Activated naive CD4-positive, alpha-beta T cell treated with anti-CD3 and anti-CD28 coated beads, Interleukin-2, amount 10 ng/mL, durations not matched to agents 7 days and 5 days (primary cell): ENCODE results near the gene TMEM135.

ENCODE experiments used
- CTCF ChIA-PET: fragments of 350-600 bp; sonication (Branson Sonifier 250); formaldehyde crosslinking; loops from one replicate; lab custom pipeline; 2021; ENCODE audit warnings: antibody characterized with exemption; lab: Charles Lee
- DNase-seq: peaks from one replicate; pipeline ENCODE4 v3.0.0-alpha.2; 2020
- H3K27ac Mint-ChIP-seq: one replicate; pipeline ENCODE4 v1.8.0; 2021; ENCODE audit warnings: mild to moderate bottlenecking, moderate library complexity, mixed read lengths
- H3K27me3 Mint-ChIP-seq: one replicate; pipeline ENCODE4 v1.8.0; 2021; ENCODE audit warnings: mild to moderate bottlenecking, mixed read lengths
- H3K36me3 Mint-ChIP-seq: one replicate; pipeline ENCODE4 v1.8.0; 2021; ENCODE audit warnings: mixed read lengths
- H3K4me1 Mint-ChIP-seq: one replicate; pipeline ENCODE4 v1.8.0; 2021; ENCODE audit warnings: mixed read lengths
- H3K4me3 Mint-ChIP-seq: one replicate; pipeline ENCODE4 v1.8.0; 2021; ENCODE audit warnings: mild to moderate bottlenecking, moderate library complexity, mixed read lengths
- H3K9me3 Mint-ChIP-seq: one replicate; pipeline ENCODE4 v1.8.0; 2021; ENCODE audit warnings: mixed read lengths

TMEM135 gene

DNA sequence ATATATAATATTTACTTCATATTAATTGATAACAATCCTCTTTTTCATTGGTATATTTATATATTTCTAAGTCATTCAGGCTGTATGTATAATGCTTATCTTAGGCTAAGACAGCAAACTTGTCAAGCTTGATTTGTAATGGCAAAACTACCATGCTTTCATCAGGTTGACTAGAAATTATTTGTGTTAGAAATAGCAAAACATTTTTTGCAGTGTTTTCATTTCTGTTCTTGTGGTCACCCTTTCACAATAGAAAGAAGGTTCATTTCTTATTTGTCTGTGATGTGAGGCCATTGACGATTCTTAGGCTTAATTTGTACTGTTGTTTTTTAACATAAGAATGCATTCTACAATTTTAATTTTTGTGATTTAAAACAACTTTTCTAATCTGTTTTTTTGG, 197.6 kb downstream of the TMEM135 start:
- H3K36me3 Mint-ChIP-seq: peaks cover 16% of the 10 kb centered on the region
- H3K4me3 Mint-ChIP-seq: no peak overlapping the region
- no peaks in the 10 kb centered on the region for H3K4me1 Mint-ChIP-seq
- CTCF ChIA-PET: no interaction called here
- H3K27ac Mint-ChIP-seq: no peak overlapping the region
- no peaks in the 10 kb centered on the region for H3K27me3 Mint-ChIP-seq
- DNase-seq: no peak
- H3K9me3 Mint-ChIP-seq: peaks cover 13% of the 10 kb centered on the region

DNA sequence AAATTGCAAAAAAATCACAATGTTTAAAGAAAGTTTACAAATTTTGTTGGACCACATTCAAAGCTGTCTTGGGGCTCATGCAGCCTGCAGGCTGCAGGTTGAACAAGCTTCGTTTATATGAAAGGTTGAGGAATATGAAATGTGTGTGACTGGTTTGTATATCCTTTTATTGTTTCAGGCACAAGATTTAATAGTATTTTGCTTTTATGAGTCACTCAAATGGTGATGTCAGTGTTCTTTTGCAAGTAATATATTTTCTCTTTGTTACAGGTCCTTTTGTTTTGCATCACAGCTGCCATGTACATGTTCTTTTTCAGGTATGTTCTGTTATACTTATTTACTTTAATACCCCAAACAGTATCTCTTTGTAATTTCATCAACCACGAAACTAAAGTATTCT, 198.6 kb downstream of the TMEM135 start:
- no peak for DNase-seq
- H3K4me3 Mint-ChIP-seq: no peak overlapping the region
- H3K27me3 Mint-ChIP-seq: no peaks in the 10 kb centered on the region
- peaks cover 11% of the 10 kb centered on the region for H3K36me3 Mint-ChIP-seq
- CTCF ChIA-PET: no interaction called here
- H3K9me3 Mint-ChIP-seq: peaks cover 13% of the 10 kb centered on the region
- no peaks in the 10 kb centered on the region for H3K4me1 Mint-ChIP-seq
- H3K27ac Mint-ChIP-seq: no peak overlapping the region

DNA sequence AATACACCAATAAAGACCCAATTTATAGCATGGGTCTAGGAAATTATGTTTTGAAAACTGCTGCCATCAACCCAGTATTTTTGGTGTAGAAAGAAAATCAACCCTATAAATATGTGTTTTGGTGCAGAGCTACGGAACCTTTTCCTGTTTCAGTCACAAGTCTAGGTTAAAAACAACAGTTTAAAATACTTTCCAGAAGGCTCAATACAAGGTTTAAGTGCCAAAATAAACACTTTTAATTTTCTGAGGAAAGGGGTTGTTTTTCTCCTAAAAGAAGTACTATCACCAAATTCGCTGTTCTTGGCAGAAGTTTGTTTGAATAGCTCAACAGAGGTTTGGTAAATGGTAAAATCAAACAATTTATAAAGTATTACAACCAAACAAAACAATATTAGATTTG, 201.3 kb downstream of the TMEM135 start:
- Mint-ChIP-seq H3K27ac (no peak overlapping the region), H3K4me1 (no peaks in the 10 kb centered on the region), H3K36me3 (peaks cover 2% of the 10 kb centered on the region), H3K4me3 (no peak overlapping the region), H3K9me3 (peaks cover 1% of the 10 kb centered on the region), H3K27me3 (no peaks in the 10 kb centered on the region)
- DNase-seq: no peak
- CTCF ChIA-PET: no interaction called here

DNA sequence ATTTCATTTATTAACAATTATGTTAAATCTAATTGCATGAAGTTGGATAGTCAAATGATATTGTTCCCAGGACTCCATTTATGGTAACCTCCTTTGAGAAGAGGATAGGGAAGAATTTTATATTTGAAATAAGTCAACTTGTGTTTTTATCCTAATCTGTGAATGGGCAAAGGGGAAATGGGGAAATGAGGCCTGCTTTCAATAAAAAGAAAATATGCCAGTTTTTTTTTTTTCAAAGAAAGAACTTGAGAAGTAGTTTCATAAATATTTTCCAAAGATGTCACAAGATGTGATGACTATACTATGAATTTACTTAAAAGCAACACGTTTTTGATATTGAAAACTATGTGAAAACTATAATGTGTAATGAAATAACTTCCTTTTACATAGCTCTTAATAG, 201.8 kb downstream of the TMEM135 start:
- Mint-ChIP-seq H3K4me1 (no peaks in the 10 kb centered on the region), H3K27ac (no peak overlapping the region), H3K27me3 (no peaks in the 10 kb centered on the region), H3K9me3 (peaks cover 1% of the 10 kb centered on the region), H3K36me3 (peaks cover 2% of the 10 kb centered on the region), H3K4me3 (no peak overlapping the region)
- DNase-seq: no peak
- CTCF ChIA-PET: no interaction called here

DNA sequence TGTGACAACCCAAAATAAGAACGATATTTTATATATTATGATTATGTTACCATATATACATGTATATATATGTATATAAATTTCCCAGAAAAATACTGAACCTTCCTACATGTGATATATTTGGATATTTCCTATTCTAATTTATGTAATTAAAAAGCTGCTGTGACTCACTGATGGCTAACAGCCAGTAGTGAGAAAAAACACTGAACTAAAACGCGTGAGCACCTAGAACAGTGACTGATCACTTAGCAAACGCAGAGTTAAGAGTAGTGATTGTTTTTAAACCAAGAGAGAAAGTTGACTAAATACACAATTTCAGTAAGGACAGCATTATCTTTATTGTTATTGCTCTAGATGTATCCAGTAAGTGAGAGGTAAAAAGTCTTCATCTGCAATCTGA, 213.8 kb downstream of the TMEM135 start:
- peaks cover 14% of the 10 kb centered on the region for H3K4me1 Mint-ChIP-seq
- H3K27ac Mint-ChIP-seq: no peak overlapping the region
- H3K27me3 Mint-ChIP-seq: no peaks in the 10 kb centered on the region
- H3K36me3 Mint-ChIP-seq: no peaks in the 10 kb centered on the region
- no peak for DNase-seq
- no peak overlapping the region for H3K4me3 Mint-ChIP-seq
- H3K9me3 Mint-ChIP-seq: peaks cover 4% of the 10 kb centered on the region
- CTCF ChIA-PET: no interaction called here

DNA sequence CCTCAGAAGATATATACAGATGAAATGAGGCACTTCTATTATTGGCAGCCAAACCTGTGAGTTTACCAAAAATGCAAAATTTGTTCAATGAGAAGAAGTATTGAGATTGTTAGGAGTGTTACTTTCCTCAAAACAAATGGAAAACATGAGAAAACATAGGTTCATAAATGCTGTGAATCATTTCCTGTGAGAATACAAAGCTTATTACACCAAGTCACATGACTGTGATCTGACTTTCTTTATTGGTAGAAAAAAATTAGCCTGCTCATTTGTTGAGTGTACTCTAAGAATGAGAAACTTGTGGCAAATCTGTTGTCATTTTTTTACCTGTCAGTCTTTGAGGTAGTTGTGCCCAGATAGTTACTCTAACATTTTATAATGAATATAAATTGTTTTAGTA, 215.1 kb downstream of the TMEM135 start:
- no peak for DNase-seq
- Mint-ChIP-seq H3K4me1 (peaks cover 14% of the 10 kb centered on the region), H3K4me3 (no peak overlapping the region), H3K9me3 (peaks cover 4% of the 10 kb centered on the region), H3K36me3 (no peaks in the 10 kb centered on the region), H3K27ac (no peak overlapping the region), H3K27me3 (no peaks in the 10 kb centered on the region)
- CTCF ChIA-PET: no interaction called here

DNA sequence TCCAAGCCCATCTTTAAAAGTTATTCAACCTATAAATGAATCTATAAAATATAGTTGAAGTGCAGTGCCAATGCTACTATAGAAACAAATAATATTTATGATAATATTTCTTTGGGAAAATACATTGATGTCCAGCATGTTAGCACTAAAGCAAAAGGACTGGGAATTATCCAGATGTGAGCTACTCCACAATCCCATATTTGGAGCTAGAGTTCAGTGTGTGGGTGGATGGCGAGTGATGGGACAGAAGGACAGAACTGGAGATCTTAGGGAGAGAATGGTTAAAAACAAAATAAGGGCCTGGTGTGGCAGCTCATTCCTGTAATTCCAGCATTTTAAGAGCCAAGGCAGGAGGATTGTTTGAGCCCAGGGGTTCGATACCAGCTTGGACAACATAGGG, 216.8 kb downstream of the TMEM135 start:
- Mint-ChIP-seq H3K4me1 (peaks cover 14% of the 10 kb centered on the region), H3K27me3 (no peaks in the 10 kb centered on the region), H3K4me3 (no peak overlapping the region), H3K9me3 (no peaks in the 10 kb centered on the region), H3K27ac (no peak overlapping the region), H3K36me3 (no peaks in the 10 kb centered on the region)
- no peak for DNase-seq
- CTCF ChIA-PET: interaction anchor here (0.6 kb wide), 1 partner anchor 13 kb away, joined by 3 read pairs; no protein-coding TSS in a partner anchor

DNA sequence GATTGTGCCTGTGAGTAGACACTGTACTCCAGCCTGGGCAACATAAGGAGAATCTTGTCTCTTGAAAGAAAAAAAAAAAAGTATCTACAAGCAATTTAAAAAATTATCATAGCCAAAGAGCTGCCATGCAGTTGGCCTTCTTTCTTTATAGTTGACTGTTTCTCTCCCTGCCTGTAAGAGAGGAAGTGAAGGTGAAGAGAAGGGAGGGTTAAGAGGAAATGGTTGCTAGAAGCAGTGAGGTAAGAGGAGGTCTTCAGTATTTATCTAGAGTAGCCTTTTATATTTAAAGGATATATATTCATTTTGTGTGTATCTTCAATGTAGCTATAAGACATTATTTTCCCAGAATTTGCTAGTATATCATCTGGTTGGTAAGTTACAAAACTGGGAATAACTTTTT, 217.9 kb downstream of the TMEM135 start:
- CTCF ChIA-PET: no interaction called here
- no peaks in the 10 kb centered on the region for H3K36me3 Mint-ChIP-seq
- no peaks in the 10 kb centered on the region for H3K27me3 Mint-ChIP-seq
- H3K4me1 Mint-ChIP-seq: peaks cover 14% of the 10 kb centered on the region
- no peak overlapping the region for H3K27ac Mint-ChIP-seq
- H3K9me3 Mint-ChIP-seq: no peaks in the 10 kb centered on the region
- no peak overlapping the region for H3K4me3 Mint-ChIP-seq
- DNase-seq: no peak

DNA sequence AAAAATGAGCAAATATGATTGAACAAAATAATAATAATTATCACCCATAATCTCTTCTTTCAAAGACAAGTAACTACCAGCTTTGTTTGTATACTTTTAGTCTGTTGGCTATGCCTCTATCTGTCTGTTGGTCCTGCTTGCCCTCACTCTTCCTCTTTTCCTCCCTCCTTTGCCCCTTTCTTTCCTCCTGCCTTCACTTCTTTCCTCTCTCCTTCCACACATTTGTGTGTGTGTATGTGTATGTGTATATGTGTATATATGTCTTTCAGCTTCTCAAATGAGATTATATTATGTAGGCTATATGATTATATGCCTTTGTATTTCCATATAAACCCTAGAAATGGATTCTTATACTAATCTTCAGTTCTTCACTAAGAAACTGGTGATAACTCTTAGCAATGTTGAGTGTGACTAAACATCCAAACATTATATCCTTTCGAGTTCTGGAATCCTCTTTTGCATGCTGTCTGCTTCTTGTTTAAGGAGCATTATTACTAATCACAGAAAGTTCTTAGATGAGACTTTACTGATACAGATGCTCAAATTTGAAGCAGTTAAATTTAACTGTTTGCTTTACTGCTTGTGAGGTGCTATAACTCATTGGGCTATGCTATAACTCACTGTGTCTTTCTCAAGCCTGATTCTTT, 219.1 kb downstream of the TMEM135 start:
- DNase-seq: no peak
- H3K9me3 Mint-ChIP-seq: no peaks in the 10 kb centered on the region
- no peaks in the 10 kb centered on the region for H3K36me3 Mint-ChIP-seq
- no peak overlapping the region for H3K27ac Mint-ChIP-seq
- H3K27me3 Mint-ChIP-seq: no peaks in the 10 kb centered on the region
- H3K4me3 Mint-ChIP-seq: no peak overlapping the region
- H3K4me1 Mint-ChIP-seq: peaks cover 13% of the 10 kb centered on the region
- CTCF ChIA-PET: no interaction called here

GRCh38 chr11:87258171-87258833, 220.6 kb downstream of the TMEM135 start:
- no peaks in the 10 kb centered on the region for H3K9me3 Mint-ChIP-seq
- no peak overlapping the region for H3K4me3 Mint-ChIP-seq
- CTCF ChIA-PET: no interaction called here
- no peak overlapping the region for H3K27ac Mint-ChIP-seq
- no peaks in the 10 kb centered on the region for H3K27me3 Mint-ChIP-seq
- no peak for DNase-seq
- peaks cover 6% of the 10 kb centered on the region for H3K4me1 Mint-ChIP-seq
- no peaks in the 10 kb centered on the region for H3K36me3 Mint-ChIP-seq

DNA sequence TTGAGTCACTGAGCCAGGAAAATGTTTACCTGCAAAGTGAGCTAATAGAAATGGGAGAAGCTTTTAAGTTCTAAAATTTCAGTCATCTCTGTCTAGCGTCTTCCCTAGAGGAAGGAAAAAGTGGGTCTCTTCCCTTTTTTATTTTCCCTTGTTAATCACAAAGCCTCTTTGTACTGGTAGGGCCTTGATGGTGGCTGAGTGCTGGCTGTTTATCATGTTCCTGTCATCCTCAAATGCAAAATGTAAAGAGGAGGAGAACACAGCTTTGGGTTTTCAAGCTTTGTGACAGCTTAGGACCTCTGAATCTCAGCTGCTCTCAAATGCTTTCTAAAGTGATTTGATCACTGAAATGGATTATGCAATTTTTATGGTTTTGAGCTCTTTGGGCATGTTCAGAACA, 222.0 kb downstream of the TMEM135 start:
- CTCF ChIA-PET: no interaction called here
- H3K36me3 Mint-ChIP-seq: no peaks in the 10 kb centered on the region

DNA sequence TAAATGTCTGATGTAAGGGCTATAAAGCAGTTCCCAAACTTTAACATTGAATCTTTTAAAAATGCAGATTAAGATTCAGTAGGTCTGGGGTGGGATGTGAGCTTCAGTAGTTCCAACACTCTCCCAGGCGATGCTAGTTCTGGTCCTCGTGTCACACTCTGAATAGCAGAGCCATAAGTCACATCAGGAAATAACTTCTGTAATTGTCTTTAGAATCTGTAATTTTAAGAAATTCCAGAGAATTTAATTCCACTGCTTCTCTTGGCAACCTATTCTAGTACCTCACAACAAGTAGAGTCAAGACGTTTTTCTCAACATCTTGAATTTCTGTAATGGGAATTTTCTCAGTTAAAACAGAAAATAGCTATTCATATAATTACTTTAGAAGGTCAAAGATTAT, 223.1 kb downstream of the TMEM135 start:
- no peaks in the 10 kb centered on the region for H3K9me3 Mint-ChIP-seq
- H3K4me1 Mint-ChIP-seq: no peaks in the 10 kb centered on the region
- no peaks in the 10 kb centered on the region for H3K27me3 Mint-ChIP-seq
- CTCF ChIA-PET: no interaction called here
- no peak for DNase-seq
- no peak overlapping the region for H3K4me3 Mint-ChIP-seq
- no peak overlapping the region for H3K27ac Mint-ChIP-seq
- no peaks in the 10 kb centered on the region for H3K36me3 Mint-ChIP-seq

More for the DNA sequence above, 222.0 kb downstream of the TMEM135 start:
- Mint-ChIP-seq H3K4me1 (peaks cover 6% of the 10 kb centered on the region), H3K27ac (no peak overlapping the region), H3K9me3 (no peaks in the 10 kb centered on the region), H3K27me3 (no peaks in the 10 kb centered on the region), H3K4me3 (no peak overlapping the region)
- no peak for DNase-seq

DNA sequence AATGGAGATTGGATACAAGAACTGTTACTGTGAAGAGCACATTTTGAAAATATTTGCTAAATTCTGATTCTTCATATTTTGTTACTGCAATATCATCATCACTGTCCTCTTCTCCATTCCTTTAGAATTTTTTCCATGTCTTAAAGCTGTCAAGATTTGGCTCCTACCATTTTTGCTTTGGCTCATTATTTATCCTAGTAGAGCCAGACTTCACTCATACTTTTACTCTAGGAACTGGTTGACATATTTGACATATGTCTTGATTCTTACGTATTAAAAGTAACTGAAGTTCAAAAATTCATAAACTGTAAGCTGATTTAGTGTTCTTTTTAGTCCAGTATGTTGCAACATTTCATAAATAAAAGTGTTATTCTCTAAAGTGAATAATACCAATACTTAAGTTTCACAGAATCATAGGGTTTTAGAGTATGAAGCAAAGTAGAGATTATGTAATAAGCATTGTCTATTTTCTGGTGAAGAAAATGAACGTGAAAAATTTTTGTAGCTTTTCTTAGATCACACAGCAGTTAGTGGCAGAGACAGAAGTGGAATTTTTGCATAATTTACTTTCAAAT, 225.6 kb downstream of the TMEM135 start:
- Mint-ChIP-seq H3K27me3 (no peaks in the 10 kb centered on the region), H3K27ac (no peak overlapping the region), H3K4me1 (no peaks in the 10 kb centered on the region), H3K9me3 (no peaks in the 10 kb centered on the region), H3K4me3 (no peak overlapping the region), H3K36me3 (no peaks in the 10 kb centered on the region)
- no peak for DNase-seq
- CTCF ChIA-PET: no interaction called here

GRCh38 chr11:87263979-87264378, 226.2 kb downstream of the TMEM135 start:
- no peak for DNase-seq
- Mint-ChIP-seq H3K4me3 (no peak overlapping the region), H3K27ac (no peak overlapping the region), H3K9me3 (no peaks in the 10 kb centered on the region), H3K36me3 (no peaks in the 10 kb centered on the region), H3K27me3 (no peaks in the 10 kb centered on the region), H3K4me1 (no peaks in the 10 kb centered on the region)
- CTCF ChIA-PET: interaction anchor here (1.8 kb wide), 1 partner anchor 269 kb away, joined by 4 read pairs; no protein-coding TSS in a partner anchor

DNA sequence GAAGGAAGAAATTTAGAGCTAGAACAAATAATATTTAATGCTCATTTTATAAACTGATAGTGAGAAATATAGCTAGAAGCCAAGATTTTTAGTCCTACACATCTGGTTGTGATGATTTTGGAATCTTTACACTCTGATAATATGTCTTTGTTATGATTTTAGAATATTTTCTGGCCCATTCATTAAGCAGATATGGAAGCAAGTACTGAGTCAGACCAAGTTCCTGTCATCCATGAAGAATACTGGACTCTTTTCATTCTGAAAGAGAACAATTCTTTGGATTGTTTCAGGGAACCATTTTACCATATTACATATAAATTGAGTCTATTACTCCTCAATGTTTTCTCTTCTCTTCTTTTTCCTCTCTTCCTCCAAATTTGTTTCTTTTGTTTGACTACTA, 227.4 kb downstream of the TMEM135 start:
- no peak for DNase-seq
- Mint-ChIP-seq H3K9me3 (no peaks in the 10 kb centered on the region), H3K27me3 (no peaks in the 10 kb centered on the region), H3K36me3 (no peaks in the 10 kb centered on the region), H3K27ac (no peak overlapping the region), H3K4me3 (no peak overlapping the region), H3K4me1 (no peaks in the 10 kb centered on the region)
- CTCF ChIA-PET: interaction anchor here (1.8 kb wide), 1 partner anchor 270 kb away, joined by 4 read pairs; no protein-coding TSS in a partner anchor
